DOHH2 (cell line): ENCODE results near the gene DYNLT5.

ENCODE experiments used
- H3F3A ChIP-seq: fragments of 200-600 bp; sonication (generic), shearing (Covaris generic); 2 replicates; pipeline ENCODE4 v1.6.0; 2016; ENCODE audit warnings: antibody characterized with exemption, mild to moderate bottlenecking; ENCODE audit not compliant: control insufficient read depth, insufficient read depth
- H3K27ac ChIP-seq: fragments of 200-600 bp; sonication (generic); 2 replicates; pipeline ENCODE4 v1.5.1; 2014; ENCODE audit warnings: low read depth, mild to moderate bottlenecking, low read length, moderate library complexity
- H3K27me3 ChIP-seq: fragments of 200-600 bp; sonication (generic); 2 replicates; pipeline ENCODE4 v1.6.1; 2014; ENCODE audit warnings: mild to moderate bottlenecking, low read length, mixed read lengths; ENCODE audit not compliant: control insufficient read depth
- H3K36me3 ChIP-seq: fragments of 200-600 bp; sonication (generic); 2 replicates; pipeline ENCODE4 v1.6.1; 2014; ENCODE audit warnings: mild to moderate bottlenecking, low read length, moderate library complexity, mixed read lengths; ENCODE audit not compliant: control insufficient read depth
- H3K4me1 ChIP-seq: fragments of 200-600 bp; sonication (generic); 2 replicates; pipeline ENCODE4 v1.6.1; 2014; ENCODE audit warnings: mild to moderate bottlenecking, low read length, mixed read lengths; ENCODE audit not compliant: control insufficient read depth
- H3K4me2 ChIP-seq: fragments of 200-600 bp; sonication (generic); 2 replicates; pipeline ENCODE4 v1.6.0; 2014; ENCODE audit warnings: mild to moderate bottlenecking, low read length, moderate library complexity
- H3K4me3 ChIP-seq: fragments of 200-600 bp; sonication (generic); 2 replicates; pipeline ENCODE4 v1.5.1; 2014; ENCODE audit warnings: mild to moderate bottlenecking, low read length, mixed read lengths
- H3K79me2 ChIP-seq: fragments of 200-600 bp; sonication (generic); 2 replicates; pipeline ENCODE4 v1.6.1; 2014; ENCODE audit warnings: mild to moderate bottlenecking, low read length, mixed read lengths; ENCODE audit not compliant: control insufficient read depth
- H3K9me2 ChIP-seq: fragments of 200-600 bp; sonication (generic); replicated peaks from 2 replicates; pipeline ENCODE4 v1.6.1; 2014; ENCODE audit warnings: mild to moderate bottlenecking, low read length, mixed read lengths; ENCODE audit not compliant: control insufficient read depth
- H3K9me3 ChIP-seq: fragments of 200-600 bp; sonication (generic); 2 replicates; pipeline ENCODE4 v1.6.1; 2014; ENCODE audit warnings: antibody characterized with exemption, low read length, mixed read lengths; ENCODE audit not compliant: control insufficient read depth, insufficient read depth
- H4K20me1 ChIP-seq: fragments of 200-600 bp; sonication (generic); 2 replicates; pipeline ENCODE4 v1.6.0; 2014; ENCODE audit warnings: low read depth, mild to moderate bottlenecking, antibody characterized with exemption, low read length, moderate library complexity; ENCODE audit not compliant: control insufficient read depth, insufficient read depth
- EZH2phosphoT487 ChIP-seq: fragments of 200-600 bp; sonication (generic); IDR thresholded peaks from 2 replicates; pipeline ENCODE4 v1.6.1; 2017; ENCODE audit warnings: borderline replicate concordance, mild to moderate bottlenecking, antibody characterized with exemption, low read length, moderate library complexity, mixed read lengths
- TF ChIP-seq, protein P1 (sequence below): fragments of 200-600 bp; sonication (generic); IDR thresholded peaks from one replicate; pipeline ENCODE4 v1.5.1; 2014; ENCODE audit warnings: antibody characterized with exemption, mild to moderate bottlenecking, low read depth, low read length; ENCODE audit not compliant: poor library complexity, severe bottlenecking

Gene DYNLT5

DNA sequence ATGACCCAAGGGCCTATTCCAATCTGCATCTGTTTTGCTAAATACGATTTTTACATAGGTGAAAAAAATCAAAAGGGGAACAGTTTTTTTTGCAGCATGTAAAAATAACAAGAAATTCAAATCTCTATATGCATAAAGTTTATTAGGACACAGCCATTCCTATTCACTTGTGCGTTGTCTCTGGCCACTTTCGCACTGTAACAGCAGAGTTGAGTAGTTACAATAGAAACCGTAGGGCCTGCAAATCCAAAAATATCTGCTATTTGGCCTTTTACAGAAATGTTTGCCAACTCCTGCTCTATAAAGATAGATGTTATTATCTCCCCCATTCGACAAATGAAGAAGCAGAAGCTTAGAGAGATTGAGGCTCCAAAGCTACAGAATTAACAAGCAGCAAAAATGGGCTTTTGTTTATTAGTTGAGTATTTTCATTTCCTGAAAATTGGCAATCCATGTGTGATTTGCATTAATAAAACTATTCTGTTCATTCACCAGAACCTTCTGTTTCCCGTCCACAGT, 5.5 kb downstream of the DYNLT5 start:
- H3K27ac ChIP-seq, result peak overlapping the region; percentile 36
- H4K20me1 ChIP-seq, result no peaks in the 10 kb centered on the region
- TF ChIP-seq, protein P1, sequence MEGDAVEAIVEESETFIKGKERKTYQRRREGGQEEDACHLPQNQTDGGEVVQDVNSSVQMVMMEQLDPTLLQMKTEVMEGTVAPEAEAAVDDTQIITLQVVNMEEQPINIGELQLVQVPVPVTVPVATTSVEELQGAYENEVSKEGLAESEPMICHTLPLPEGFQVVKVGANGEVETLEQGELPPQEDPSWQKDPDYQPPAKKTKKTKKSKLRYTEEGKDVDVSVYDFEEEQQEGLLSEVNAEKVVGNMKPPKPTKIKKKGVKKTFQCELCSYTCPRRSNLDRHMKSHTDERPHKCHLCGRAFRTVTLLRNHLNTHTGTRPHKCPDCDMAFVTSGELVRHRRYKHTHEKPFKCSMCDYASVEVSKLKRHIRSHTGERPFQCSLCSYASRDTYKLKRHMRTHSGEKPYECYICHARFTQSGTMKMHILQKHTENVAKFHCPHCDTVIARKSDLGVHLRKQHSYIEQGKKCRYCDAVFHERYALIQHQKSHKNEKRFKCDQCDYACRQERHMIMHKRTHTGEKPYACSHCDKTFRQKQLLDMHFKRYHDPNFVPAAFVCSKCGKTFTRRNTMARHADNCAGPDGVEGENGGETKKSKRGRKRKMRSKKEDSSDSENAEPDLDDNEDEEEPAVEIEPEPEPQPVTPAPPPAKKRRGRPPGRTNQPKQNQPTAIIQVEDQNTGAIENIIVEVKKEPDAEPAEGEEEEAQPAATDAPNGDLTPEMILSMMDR, result no peak
- no peak for TF ChIP-seq EZH2phosphoT487
- no peaks in the 10 kb centered on the region for H3K79me2 ChIP-seq
- H3K9me2 ChIP-seq, result no peaks in the 10 kb centered on the region
- no peak overlapping the region for H3K4me3 ChIP-seq
- H3K36me3 ChIP-seq, result no peaks in the 10 kb centered on the region
- no peaks in the 10 kb centered on the region for H3K27me3 ChIP-seq
- peak overlapping the region; percentile 33 for H3K4me2 ChIP-seq
- no peaks in the 10 kb centered on the region for H3K9me3 ChIP-seq
- peaks cover 18% of the 10 kb centered on the region for H3K4me1 ChIP-seq
- peaks cover 5% of the 10 kb centered on the region for H3F3A ChIP-seq

DNA sequence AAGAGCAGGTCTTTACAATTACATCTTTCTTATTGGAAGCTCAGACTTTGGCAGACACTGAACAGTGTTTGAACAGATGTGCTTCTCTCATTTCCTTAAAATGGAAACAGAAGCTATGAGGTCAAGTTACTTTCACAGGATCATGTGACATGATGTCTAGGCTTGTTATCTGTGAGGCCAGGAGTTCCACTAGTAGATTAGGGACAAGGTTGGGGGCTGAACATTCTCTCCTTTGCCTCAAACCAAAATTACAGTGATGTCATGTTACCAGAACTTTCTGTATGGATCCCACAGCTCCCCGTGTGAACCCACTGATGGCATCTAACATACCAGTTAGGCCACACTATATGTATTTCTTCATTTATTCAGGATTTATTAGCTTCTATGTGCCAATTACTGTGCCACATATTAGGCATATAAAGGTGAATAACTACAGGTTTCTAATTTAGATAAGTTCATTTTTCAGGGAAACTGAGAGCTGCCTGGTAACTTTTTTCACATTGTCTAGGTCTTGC, 6.0 kb downstream of the DYNLT5 start:
- peaks cover 18% of the 10 kb centered on the region for H3K4me1 ChIP-seq
- H4K20me1 ChIP-seq, result no peaks in the 10 kb centered on the region
- no peaks in the 10 kb centered on the region for H3K79me2 ChIP-seq
- TF ChIP-seq, protein P1, result no peak
- TF ChIP-seq EZH2phosphoT487, result no peak
- H3K27ac ChIP-seq, result peak overlapping the region; percentile 36; the same call in 1 of the 2 replicates
- H3K9me2 ChIP-seq, result no peaks in the 10 kb centered on the region
- no peaks in the 10 kb centered on the region for H3K36me3 ChIP-seq
- H3K4me2 ChIP-seq, result peak overlapping the region; percentile 33
- H3F3A ChIP-seq, result peaks cover 5% of the 10 kb centered on the region
- H3K27me3 ChIP-seq, result no peaks in the 10 kb centered on the region
- no peaks in the 10 kb centered on the region for H3K9me3 ChIP-seq
- no peak overlapping the region; the same call in 1 of the 2 replicates for H3K4me3 ChIP-seq

DNA sequence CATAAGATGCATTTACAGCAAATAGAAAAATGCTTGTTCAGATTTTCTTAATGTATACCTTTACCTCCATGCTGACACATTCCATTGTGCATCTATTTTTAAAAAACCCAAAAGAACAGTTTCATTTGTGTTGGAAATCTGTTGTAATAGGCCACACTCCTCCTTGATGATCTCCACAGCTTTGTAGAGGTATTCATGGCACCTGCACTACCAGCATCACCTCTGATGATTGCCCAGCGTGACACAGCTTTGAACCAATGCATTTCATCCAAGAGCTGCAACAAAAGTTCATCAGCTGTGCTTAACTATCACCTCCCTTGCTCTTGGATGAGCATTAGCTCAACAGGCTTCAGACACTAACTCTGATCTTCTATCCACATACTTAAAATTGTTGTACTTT, 8.2 kb downstream of the DYNLT5 start:
- no peak for TF ChIP-seq EZH2phosphoT487
- TF ChIP-seq, protein P1, result no peak
- Histone ChIP-seq H3K9me2 (no peaks in the 10 kb centered on the region), H3F3A (peaks cover 5% of the 10 kb centered on the region), H3K27ac (no peak overlapping the region), H3K4me2 (no peak overlapping the region), H3K27me3 (no peaks in the 10 kb centered on the region; the same call in 1 of the 2 replicates), H4K20me1 (no peaks in the 10 kb centered on the region), H3K4me1 (peaks cover 21% of the 10 kb centered on the region), H3K4me3 (no peak overlapping the region), H3K9me3 (no peaks in the 10 kb centered on the region), H3K79me2 (no peaks in the 10 kb centered on the region), H3K36me3 (no peaks in the 10 kb centered on the region)
